NCI-H2107 treated with DMSO at 0.1 percent for 48 hours (cell line): ENCODE results near the gene USP17L15.
"Not testable (repeated sequence)": the region's sequence is repeated elsewhere in the genome, so short reads cannot be mapped to it uniquely, and the experiment has no call there.

ENCODE experiments used
- DNase-seq: peaks from one replicate; lab custom pipeline; 2025; ENCODE audit not compliant: unreplicated experiment; lab: John Stamatoyannopoulos, UW

Gene USP17L15, protein sequence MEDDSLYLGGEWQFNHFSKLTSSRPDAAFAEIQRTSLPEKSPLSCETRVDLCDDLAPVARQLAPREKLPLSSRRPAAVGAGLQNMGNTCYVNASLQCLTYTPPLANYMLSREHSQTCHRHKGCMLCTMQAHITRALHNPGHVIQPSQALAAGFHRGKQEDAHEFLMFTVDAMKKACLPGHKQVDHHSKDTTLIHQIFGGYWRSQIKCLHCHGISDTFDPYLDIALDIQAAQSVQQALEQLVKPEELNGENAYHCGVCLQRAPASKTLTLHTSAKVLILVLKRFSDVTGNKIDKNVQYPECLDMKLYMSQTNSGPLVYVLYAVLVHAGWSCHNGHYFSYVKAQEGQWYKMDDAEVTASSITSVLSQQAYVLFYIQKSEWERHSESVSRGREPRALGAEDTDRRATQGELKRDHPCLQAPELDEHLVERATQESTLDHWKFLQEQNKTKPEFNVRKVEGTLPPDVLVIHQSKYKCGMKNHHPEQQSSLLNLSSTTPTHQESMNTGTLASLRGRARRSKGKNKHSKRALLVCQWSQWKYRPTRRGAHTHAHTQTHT

GRCh38 chr4:9234085-9234484 lies at the start of gene USP17L15:
Gene USP17L15, plus strand, starts transcription at chr4:9234385. Its CDS starts 0 bp downstream, at chr4:9234385.
- not testable (repeated sequence) for DNase-seq

- not testable (repeated sequence) for DNase-seq
Observed at GRCh38 chr4:9210357-9210756, 23.8 kb upstream of the USP17L15 start, which contains the start of gene USP17L10. Gene USP17L10, plus strand, starts transcription at chr4:9210657. Its CDS starts 0 bp downstream, at chr4:9210657.

DNA sequence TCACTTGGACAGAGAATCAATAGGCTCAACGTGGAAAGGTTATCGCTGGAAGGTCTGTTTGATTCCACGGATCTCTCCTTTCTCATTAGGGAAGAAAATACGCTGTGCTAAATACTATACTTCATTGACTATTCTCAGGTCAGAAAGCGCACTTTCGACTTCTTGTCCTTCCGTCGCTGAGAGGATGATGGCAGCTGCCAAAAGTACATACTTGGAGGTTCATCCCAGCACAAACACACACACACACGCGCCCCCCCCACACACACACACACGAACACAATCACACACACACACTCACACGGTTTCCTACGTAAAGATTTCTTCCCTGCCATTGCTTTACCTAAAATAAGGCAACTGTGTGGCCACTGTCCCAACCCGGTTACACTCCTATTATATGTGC lies 19.5 kb upstream of the USP17L15 start:
- DNase-seq, result not testable (repeated sequence)

GRCh38 chr4:9215105-9215504 lies 19.1 kb upstream of the USP17L15 start, which contains the start of gene USP17L11:
Gene USP17L11, plus strand, starts transcription at chr4:9215405. Its CDS starts 0 bp downstream, at chr4:9215405.
- not testable (repeated sequence) for DNase-seq

DNA sequence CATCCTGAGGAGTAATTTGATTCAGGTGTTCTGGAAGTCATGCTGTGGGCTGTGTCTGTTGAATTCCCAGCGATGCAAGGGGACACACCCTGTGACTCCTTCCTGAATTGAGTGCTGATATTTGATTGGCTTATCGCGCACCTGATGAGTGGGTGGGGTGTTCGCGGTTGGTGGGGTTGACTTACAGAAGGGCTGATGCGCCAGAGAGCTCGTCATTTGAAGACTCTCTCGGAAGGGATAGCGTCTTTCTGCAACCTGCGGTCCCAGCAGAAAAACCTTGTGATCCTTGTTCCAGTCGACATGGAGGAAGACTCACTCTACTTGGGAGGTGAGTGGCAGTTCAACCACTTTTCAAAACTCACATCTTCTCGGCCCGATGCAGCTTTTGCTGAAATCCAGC lies 14.3 kb upstream of the USP17L15 start, which contains the start of gene USP17L12:
TSS of gene USP17L12 (plus strand) at position 301 of the 400 bp plus-strand sequence. CDS start at position 301, 0 bp downstream.
- DNase-seq, result not testable (repeated sequence)

- DNase-seq, result not testable (repeated sequence)
Observed at GRCh38 chr4:9224596-9224995, 9.6 kb upstream of the USP17L15 start, which contains the start of gene USP17L13. Gene USP17L13, plus strand, starts transcription at chr4:9224896. Its CDS starts 0 bp downstream, at chr4:9224896.

- DNase-seq, result not testable (repeated sequence)
Observed at GRCh38 chr4:9230249-9230648, 3.9 kb upstream of the USP17L15 start.

GRCh38 chr4:9238461-9238860 lies 4.3 kb downstream of the USP17L15 start:
- not testable (repeated sequence) for DNase-seq

- not testable (repeated sequence) for DNase-seq
Observed at GRCh38 chr4:9243579-9243978, 9.4 kb downstream of the USP17L15 start, which contains the start of gene USP17L17. Gene USP17L17, plus strand, starts transcription at chr4:9243879. Its CDS starts 0 bp downstream, at chr4:9243879.

- DNase-seq, result not testable (repeated sequence)
Observed at GRCh38 chr4:9247953-9248680, 13.9 kb downstream of the USP17L15 start, which contains the start of gene USP17L18. Gene USP17L18, plus strand, starts transcription at chr4:9248630. Its CDS starts 0 bp downstream, at chr4:9248630.

DNA sequence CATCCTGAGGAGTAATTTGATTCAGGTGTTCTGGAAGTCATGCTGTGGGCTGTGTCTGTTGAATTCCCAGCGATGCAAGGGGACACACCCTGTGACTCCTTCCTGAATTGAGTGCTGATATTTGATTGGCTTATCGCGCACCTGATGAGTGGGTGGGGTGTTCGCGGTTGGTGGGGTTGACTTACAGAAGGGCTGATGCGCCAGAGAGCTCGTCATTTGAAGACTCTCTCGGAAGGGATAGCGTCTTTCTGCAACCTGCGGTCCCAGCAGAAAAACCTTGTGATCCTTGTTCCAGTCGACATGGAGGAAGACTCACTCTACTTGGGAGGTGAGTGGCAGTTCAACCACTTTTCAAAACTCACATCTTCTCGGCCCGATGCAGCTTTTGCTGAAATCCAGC lies 18.9 kb downstream of the USP17L15 start, which contains the start of gene USP17L19:
TSS of gene USP17L19 (plus strand) at position 301 of the 400 bp plus-strand sequence. CDS start at position 301, 0 bp downstream.
- DNase-seq, result not testable (repeated sequence)

DNA sequence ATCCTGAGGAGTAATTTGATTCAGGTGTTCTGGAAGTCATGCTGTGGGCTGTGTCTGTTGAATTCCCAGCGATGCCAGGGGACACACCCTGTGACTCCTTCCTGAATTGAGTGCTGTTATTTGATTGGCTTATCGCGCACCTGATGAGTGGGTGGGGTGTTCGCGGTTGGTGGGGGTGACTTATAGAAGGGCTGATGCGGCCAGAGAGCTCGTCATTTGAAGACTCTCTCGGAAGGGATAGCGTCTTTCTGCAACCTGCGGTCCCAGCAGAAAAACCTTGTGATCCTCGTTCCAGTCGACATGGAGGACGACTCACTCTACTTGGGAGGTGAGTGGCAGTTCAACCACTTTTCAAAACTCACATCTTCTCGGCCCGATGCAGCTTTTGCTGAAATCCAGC lies 23.6 kb downstream of the USP17L15 start, which contains the start of gene USP17L20:
TSS of gene USP17L20 (plus strand) at position 301 of the 400 bp plus-strand sequence. CDS start at position 301, 0 bp downstream.
- not testable (repeated sequence) for DNase-seq

GRCh38 chr4:9262572-9262971 lies 28.4 kb downstream of the USP17L15 start, which contains the start of gene USP17L21:
Gene USP17L21, plus strand, starts transcription at chr4:9262872. Its CDS starts 0 bp downstream, at chr4:9262872.
- DNase-seq, result not testable (repeated sequence)

DNA sequence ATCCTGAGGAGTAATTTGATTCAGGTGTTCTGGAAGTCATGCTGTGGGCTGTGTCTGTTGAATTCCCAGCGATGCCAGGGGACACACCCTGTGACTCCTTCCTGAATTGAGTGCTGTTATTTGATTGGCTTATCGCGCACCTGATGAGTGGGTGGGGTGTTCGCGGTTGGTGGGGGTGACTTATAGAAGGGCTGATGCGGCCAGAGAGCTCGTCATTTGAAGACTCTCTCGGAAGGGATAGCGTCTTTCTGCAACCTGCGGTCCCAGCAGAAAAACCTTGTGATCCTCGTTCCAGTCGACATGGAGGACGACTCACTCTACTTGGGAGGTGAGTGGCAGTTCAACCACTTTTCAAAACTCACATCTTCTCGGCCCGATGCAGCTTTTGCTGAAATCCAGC lies 33.1 kb downstream of the USP17L15 start, which contains the start of gene USP17L22:
TSS of gene USP17L22 (plus strand) at position 301 of the 400 bp plus-strand sequence. CDS start at position 301, 0 bp downstream.
- not testable (repeated sequence) for DNase-seq

DNA sequence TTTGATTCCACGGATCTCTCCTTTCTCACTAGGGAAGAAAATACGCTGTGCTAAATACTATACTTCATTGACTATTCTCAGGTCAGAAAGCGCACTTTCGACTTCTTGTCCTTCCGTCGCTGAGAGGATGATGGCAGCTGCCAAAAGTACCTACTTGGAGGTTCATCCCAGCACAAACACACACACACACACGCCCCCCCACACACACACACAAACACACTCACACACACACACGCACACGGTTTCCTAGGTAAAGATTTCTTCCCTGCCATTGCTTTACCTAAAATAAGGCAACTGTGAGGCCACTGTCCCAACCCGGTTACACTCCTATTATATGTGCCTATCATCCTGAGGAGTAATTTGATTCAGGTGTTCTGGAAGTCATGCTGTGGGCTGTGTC lies 37.5 kb downstream of the USP17L15 start:
- DNase-seq, result not testable (repeated sequence)
